Thymus (tissue), 14 donors: ENCODE data around the gene TAS2R10. TPM values are rescaled to one million over a fixed set of nuclear protein-coding genes. Genes with fewer than 3 reads are reported as not detected.
A peak's percentile ranks its signal among the peaks of the same experiment; 100 is the strongest.

Experiments
- DNase-seq, 9 donors: peaks; one replicate each; pipeline ENCODE4 v3.0.0-alpha.2; 2013; ENCODE audit warnings: low spot score in 9 of 9, low read depth in 6 of 9, missing footprints in 1 of 9
- H3K27ac ChIP-seq, 2 donors: one replicate each; pipeline ENCODE4 v1.5.1; 2013; ENCODE audit warnings: control low read depth in 1 of 2, low read depth in 1 of 2, low read length in 1 of 2, mild to moderate bottlenecking in 1 of 2, moderate library complexity in 1 of 2
- H3K27me3 ChIP-seq, 2 donors: one replicate each; pipeline ENCODE4 v1.5.1; 2013; ENCODE audit warnings: low read length in 1 of 2; ENCODE audit not compliant: control insufficient read depth in 2 of 2, insufficient read depth in 1 of 2
- H3K36me3 ChIP-seq, 2 donors: one replicate each; pipeline ENCODE4 v1.5.1; 2013; ENCODE audit warnings: low read length in 1 of 2, mild to moderate bottlenecking in 1 of 2, moderate library complexity in 1 of 2; ENCODE audit not compliant: control insufficient read depth in 2 of 2, insufficient read depth in 2 of 2
- H3K4me1 ChIP-seq, 2 donors: one replicate each; pipeline ENCODE4 v1.5.1; 2013; ENCODE audit warnings: low read length in 2 of 2; ENCODE audit not compliant: control insufficient read depth in 2 of 2, insufficient read depth in 2 of 2
- H3K4me3 ChIP-seq, 2 donors: one replicate each; pipeline ENCODE4 v1.5.1; 2013; ENCODE audit warnings: low read length in 2 of 2, control low read depth in 1 of 2, mild to moderate bottlenecking in 1 of 2
- H3K9me3 ChIP-seq, 2 donors: one replicate each; pipeline ENCODE4 v1.5.1; 2013; ENCODE audit warnings: low read length in 1 of 2, mild to moderate bottlenecking in 1 of 2; ENCODE audit not compliant: control insufficient read depth in 2 of 2, insufficient read depth in 1 of 2
- WGBS: extraction: QIAGEN DNeasy Blood & Tissue Kit; methylation state at CpG from one replicate; pipeline ENCODE4 v1.1.7; 2013; 5-methylcytosine and 5-hydroxymethylcytosine counted together
- long read RNA-seq, 10 donors: transcript quantifications; one replicate each; lab custom pipeline, GENCODE V29; 2026
- polyA plus RNA-seq: library from polyadenylated mRNA; stranded (reverse); fragments of 200-250 nt; gene quantifications from one replicate; pipeline ENCODE4 v1.2.3, GENCODE V29; 2013
- total RNA-seq: library from RNA; stranded (reverse); fragments of 120-200 nt; gene quantifications from one replicate; pipeline ENCODE4 v1.2.4, GENCODE V29; 2013
- donor health status: healthy.

The TAS2R10 gene
- total RNA-seq (0.47 TPM), polyA plus RNA-seq (0.21 TPM)
- long read RNA-seq, donor 1, result 0 reads
- long read RNA-seq, donor 2, result 0 reads
- long read RNA-seq, donor 3, partial matches to known transcripts, result 0 of 2 reads
- long read RNA-seq, donor 3, other reads (novel, unspliced or antisense), result 0 of 2 reads
- long read RNA-seq, donor 4, result 0 reads
- long read RNA-seq, donor 5, result 0 reads
- long read RNA-seq, donor 6, result 0 reads
- long read RNA-seq, donor 7, result 0 reads
- long read RNA-seq, donor 8, result 0 reads
- long read RNA-seq, donor 9, result 0 reads
- long read RNA-seq, donor 10, result 0 reads

- WGBS, result 97% methylated on average over 3 of the region's 3 CpGs
- no peaks in the 10 kb centered on the region for H3K27me3 ChIP-seq
- H3K27ac ChIP-seq, result no peak within 1 kb of the TSS
- DNase-seq, result no peak
- H3K9me3 ChIP-seq, result no peaks in the 10 kb centered on the region
- no peaks in the 10 kb centered on the region for H3K4me1 ChIP-seq
- H3K36me3 ChIP-seq, result no peaks in the 10 kb centered on the region
- no peak within 1 kb of the TSS for H3K4me3 ChIP-seq
Measured at GRCh38 chr12:10826258-10826657, at the start of gene TAS2R10. Gene TAS2R10 (minus strand): TSS chr12:10826358. CDS start chr12:10826269, 89 bp downstream.

- H3K27me3 ChIP-seq, result no peaks in the 10 kb centered on the region
- no peak overlapping the region for H3K4me3 ChIP-seq
- no peak for DNase-seq
- H3K4me1 ChIP-seq, result no peaks in the 10 kb centered on the region
- no peak overlapping the region for H3K27ac ChIP-seq
- H3K36me3 ChIP-seq, result peaks cover 3% of the 10 kb centered on the region in 2 donors
- 89% methylated on average over 2 of the region's 2 CpGs for WGBS
- H3K9me3 ChIP-seq, result no peaks in the 10 kb centered on the region
Measured at GRCh38 chr12:10873378-10873777, 47.2 kb upstream of the TAS2R10 start.

GRCh38 chr12:10867381-10867780, 41.2 kb upstream of the TAS2R10 start:
- H3K4me1 ChIP-seq, result no peaks in the 10 kb centered on the region
- WGBS, result 96% methylated on average over 2 of the region's 2 CpGs
- no peak for DNase-seq
- no peak overlapping the region for H3K27ac ChIP-seq
- H3K9me3 ChIP-seq, result no peaks in the 10 kb centered on the region
- no peaks in the 10 kb centered on the region for H3K27me3 ChIP-seq
- H3K4me3 ChIP-seq, result no peak overlapping the region
- H3K36me3 ChIP-seq, result no peaks in the 10 kb centered on the region

- Histone ChIP-seq H3K36me3 (peaks cover 0 to 2% of the 10 kb centered on the region in 2 donors), H3K27me3 (no peaks in the 10 kb centered on the region), H3K4me3 (no peak overlapping the region), H3K9me3 (peaks cover 0 to 3% of the 10 kb centered on the region in 2 donors), H3K27ac (no peak overlapping the region), H3K4me1 (no peaks in the 10 kb centered on the region)
- WGBS, result 96% methylated on average over 2 of the region's 2 CpGs
- DNase-seq, result no peak
Measured at GRCh38 chr12:10863512-10864218, 37.5 kb upstream of the TAS2R10 start.

- DNase-seq, result no peak
- Histone ChIP-seq H3K9me3 (peaks cover 0 to 12% of the 10 kb centered on the region in 2 donors), H3K36me3 (peaks cover 0 to 3% of the 10 kb centered on the region in 2 donors), H3K4me1 (no peaks in the 10 kb centered on the region), H3K27ac (no peak overlapping the region), H3K4me3 (no peak overlapping the region), H3K27me3 (no peaks in the 10 kb centered on the region)
- 99% methylated on average over 2 of the region's 2 CpGs for WGBS
Measured at GRCh38 chr12:10861366-10861765, 35.2 kb upstream of the TAS2R10 start.

GRCh38 chr12:10855807-10856206, 29.6 kb upstream of the TAS2R10 start:
- Histone ChIP-seq H3K27me3 (no peaks in the 10 kb centered on the region), H3K4me1 (no peaks in the 10 kb centered on the region), H3K36me3 (peaks cover 3 to 5% of the 10 kb centered on the region in 2 donors), H3K9me3 (peaks cover 1 to 17% of the 10 kb centered on the region in 2 donors), H3K27ac (no peak overlapping the region), H3K4me3 (no peak overlapping the region)
- 99% methylated on average over 2 of the region's 2 CpGs for WGBS
- DNase-seq, result no peak

- Histone ChIP-seq H3K27ac (no peak overlapping the region), H3K4me3 (no peak overlapping the region), H3K36me3 (peaks cover 2 to 5% of the 10 kb centered on the region in 2 donors), H3K9me3 (peaks cover 1 to 17% of the 10 kb centered on the region in 2 donors), H3K4me1 (no peaks in the 10 kb centered on the region), H3K27me3 (no peaks in the 10 kb centered on the region)
- DNase-seq, result no peak
- 99% methylated on average over 2 of the region's 2 CpGs for WGBS
Measured at GRCh38 chr12:10853776-10854175, 27.6 kb upstream of the TAS2R10 start.

GRCh38 chr12:10851243-10851858, 25.2 kb upstream of the TAS2R10 start:
- 94% methylated on average over 4 of the region's 4 CpGs for WGBS
- Histone ChIP-seq H3K4me1 (no peaks in the 10 kb centered on the region), H3K9me3 (peaks cover 1 to 8% of the 10 kb centered on the region in 2 donors), H3K36me3 (peaks cover 2 to 5% of the 10 kb centered on the region in 2 donors), H3K27me3 (no peaks in the 10 kb centered on the region), H3K27ac (no peak overlapping the region), H3K4me3 (no peak overlapping the region)
- DNase-seq, result no peak

- Histone ChIP-seq H3K36me3 (peaks cover 0 to 2% of the 10 kb centered on the region in 2 donors), H3K27ac (no peak within 1 kb of the TSS), H3K4me1 (no peaks in the 10 kb centered on the region), H3K27me3 (no peaks in the 10 kb centered on the region), H3K9me3 (no peaks in the 10 kb centered on the region), H3K4me3 (no peak within 1 kb of the TSS)
- 73% methylated on average over 4 of the region's 4 CpGs for WGBS
- DNase-seq, result peak in 1 of 9 donors; percentile 19
Measured at GRCh38 chr12:10849425-10849878, 23.3 kb upstream of the TAS2R10 start, which contains the start of gene PRR4. Gene PRR4 (minus strand): TSS chr12:10849475. CDS start chr12:10849437, 38 bp downstream.
